K562 (cell line): Measurements from ENCODE around the gene ANO8. TPM values are rescaled to one million over a fixed set of nuclear protein-coding genes. Genes with fewer than 3 reads are reported as not detected.

Experiments
- ARID4B ChIP-seq: sonication (generic); formaldehyde crosslinking; IDR thresholded peaks from 2 replicates; pipeline ENCODE4 v1.8.0; 2022; ENCODE audit warnings: mild to moderate bottlenecking, missing genetic modification reagents
- CSDE1 ChIP-seq, 2 experiments: fragments of 450-650 bp; IDR thresholded peaks; 2 replicates each; pipeline ENCODE4 v1.6.1; 2016; ENCODE audit warnings: mild to moderate bottlenecking in 1 of 2
- MED1 ChIP-seq: sonication (generic); formaldehyde crosslinking; IDR thresholded peaks from 2 replicates; pipeline ENCODE4 v1.8.1; 2023; ENCODE audit warnings: missing genetic modification reagents, borderline replicate concordance
- MEIS2 ChIP-seq: fragments of 450-650 bp; IDR thresholded peaks from 2 replicates; pipeline ENCODE4 v1.6.1; 2014; ENCODE audit warnings: mild to moderate bottlenecking; ENCODE audit not compliant: partially characterized antibody
- RBM14 ChIP-seq: fragments of 200-400 bp; formaldehyde crosslinking; IDR thresholded peaks from 2 replicates; pipeline ENCODE4 v1.6.1; 2018; ENCODE audit warnings: low read depth, mild to moderate bottlenecking, low read length, moderate library complexity, borderline replicate concordance; ENCODE audit not compliant: insufficient read depth
- TCFL5 ChIP-seq: fragments of 250-450 bp; sonication (Bioruptor Pico); conservative IDR thresholded peaks from 2 replicates; pipeline ENCODE4 v1.6.1; 2021; ENCODE audit warnings: mild to moderate bottlenecking, moderate library complexity, matching md5 sums
- TEAD2 ChIP-seq: fragments of 450-650 bp; IDR thresholded peaks from 2 replicates; pipeline ENCODE4 v1.6.1; 2016; ENCODE audit warnings: missing genetic modification characterization, control low read depth, missing compliant biosample characterization
- USF1 ChIP-seq: sonication (generic); formaldehyde crosslinking; IDR thresholded peaks from 2 replicates; pipeline ENCODE4 v1.9.0; 2022; ENCODE audit warnings: mild to moderate bottlenecking, missing genetic modification reagents
- ZBTB33 ChIP-seq: sonication (generic); formaldehyde crosslinking; IDR thresholded peaks from 2 replicates; pipeline ENCODE4 v1.8.1; 2023; ENCODE audit warnings: mild to moderate bottlenecking, missing genetic modification reagents
- polyA plus RNA-seq, 8 experiments: library from polyadenylated mRNA; depleted of rRNA in 4 of 8; stranded (reverse) in 5 of 8; unstranded in 3 of 8; fragments of >200 nt; fragmentation: Nextera tagmentation in 2 of 8; fragmentation: Illumina TruSeq in 1 of 8; extraction: Ambion mirVana in 2 of 8; extraction: Trizol in 1 of 8; gene quantifications; 2 replicates each; pipeline versions ENCODE4 v1.2.1 to v1.2.3, GENCODE V29; 2011 to 2014; ENCODE audit warnings: inconsistent platforms in 1 of 8, missing spikeins in 1 of 8
- total RNA-seq, 7 experiments: library from RNA; depleted of rRNA in 6 of 7; stranded (reverse); fragments of >200 nt in 6 of 7; fragmentation: Illumina TruSeq in 2 of 7; extraction: Trizol in 2 of 7; gene quantifications; 2 replicates each; pipeline versions ENCODE4 v1.2.1 to v1.2.3, GENCODE V29; 2011 to 2021; ENCODE audit warnings: low replicate concordance in 1 of 7
- TF ChIP-seq, protein P1 (sequence below): sonication (generic); formaldehyde crosslinking; IDR thresholded peaks from 2 replicates; pipeline ENCODE4 v1.8.1; 2022; ENCODE audit warnings: missing genetic modification reagents
- TF ChIP-seq, protein P2 (sequence below): fragments of 450-650 bp; formaldehyde crosslinking; IDR thresholded peaks from 2 replicates; pipeline ENCODE4 v1.4.0; 2020; ENCODE audit warnings: mild to moderate bottlenecking, moderate library complexity

The ANO8 gene
- total and polyA plus RNA-seq, 9 of the 15 experiments (the other 6 are each of a cell fraction or from before 2014, with no cell fraction given): 0.07 to 7.6 (median 2.3) TPM; not detected in 1

GRCh38 chr19:17333611-17334413 is 843 bp downstream of the ANO8 start (continued):
- TF ChIP-seq, protein P1, sequence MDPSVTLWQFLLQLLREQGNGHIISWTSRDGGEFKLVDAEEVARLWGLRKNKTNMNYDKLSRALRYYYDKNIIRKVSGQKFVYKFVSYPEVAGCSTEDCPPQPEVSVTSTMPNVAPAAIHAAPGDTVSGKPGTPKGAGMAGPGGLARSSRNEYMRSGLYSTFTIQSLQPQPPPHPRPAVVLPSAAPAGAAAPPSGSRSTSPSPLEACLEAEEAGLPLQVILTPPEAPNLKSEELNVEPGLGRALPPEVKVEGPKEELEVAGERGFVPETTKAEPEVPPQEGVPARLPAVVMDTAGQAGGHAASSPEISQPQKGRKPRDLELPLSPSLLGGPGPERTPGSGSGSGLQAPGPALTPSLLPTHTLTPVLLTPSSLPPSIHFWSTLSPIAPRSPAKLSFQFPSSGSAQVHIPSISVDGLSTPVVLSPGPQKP: no peak
- TF ChIP-seq TCFL5 (CRISPR knock-in tag): no peak
- peak; percentile 31 for TF ChIP-seq MEIS2
- TF ChIP-seq RBM14: no peak
- TF ChIP-seq CSDE1 (IDR thresholded peaks at IDR 0.05): no peak
- peak; percentile 42 for TF ChIP-seq USF1 (CRISPR knock-in tag)
- TF ChIP-seq, protein P2, sequence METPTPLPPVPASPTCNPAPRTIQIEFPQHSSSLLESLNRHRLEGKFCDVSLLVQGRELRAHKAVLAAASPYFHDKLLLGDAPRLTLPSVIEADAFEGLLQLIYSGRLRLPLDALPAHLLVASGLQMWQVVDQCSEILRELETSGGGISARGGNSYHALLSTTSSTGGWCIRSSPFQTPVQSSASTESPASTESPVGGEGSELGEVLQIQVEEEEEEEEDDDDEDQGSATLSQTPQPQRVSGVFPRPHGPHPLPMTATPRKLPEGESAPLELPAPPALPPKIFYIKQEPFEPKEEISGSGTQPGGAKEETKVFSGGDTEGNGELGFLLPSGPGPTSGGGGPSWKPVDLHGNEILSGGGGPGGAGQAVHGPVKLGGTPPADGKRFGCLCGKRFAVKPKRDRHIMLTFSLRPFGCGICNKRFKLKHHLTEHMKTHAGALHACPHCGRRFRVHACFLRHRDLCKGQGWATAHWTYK: no peak
- no peak; the same call in 1 of the 2 replicates for TF ChIP-seq MED1
- TF ChIP-seq ZBTB33 (CRISPR knock-in tag): no peak
- TF ChIP-seq TEAD2 (tag): no peak
- no peak for TF ChIP-seq ARID4B (CRISPR knock-in tag)
